ENCODE measurements around the gene PPM1J.

DNA sequence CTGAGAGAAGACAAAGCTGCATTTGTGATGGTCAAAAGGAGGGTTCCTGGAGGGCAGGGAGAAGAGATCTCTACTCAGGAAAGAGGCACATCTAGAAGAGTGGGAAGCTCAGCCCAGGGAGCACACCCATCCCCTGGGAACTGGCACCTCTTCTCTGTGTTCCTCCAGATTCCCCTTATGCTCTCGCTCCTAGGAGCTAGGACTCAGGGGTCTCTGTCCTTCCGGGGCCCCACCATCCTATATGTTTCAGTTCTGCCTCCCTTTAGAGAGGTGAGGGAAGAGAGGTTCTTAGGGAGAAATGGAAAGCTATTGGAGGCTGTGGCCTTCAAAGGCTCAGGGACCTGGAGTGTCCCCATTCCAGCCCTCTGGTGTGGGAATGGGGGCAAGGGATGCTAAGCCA is 4.6 kb upstream of the PPM1J start:
- TF ChIP-seq ZFP36 (IDR thresholded peaks at IDR 0.05; ENCODE audit: borderline replicate concordance, low read depth, low read length, partially characterized antibody), result no peak
- TF ChIP-seq, protein P1, sequence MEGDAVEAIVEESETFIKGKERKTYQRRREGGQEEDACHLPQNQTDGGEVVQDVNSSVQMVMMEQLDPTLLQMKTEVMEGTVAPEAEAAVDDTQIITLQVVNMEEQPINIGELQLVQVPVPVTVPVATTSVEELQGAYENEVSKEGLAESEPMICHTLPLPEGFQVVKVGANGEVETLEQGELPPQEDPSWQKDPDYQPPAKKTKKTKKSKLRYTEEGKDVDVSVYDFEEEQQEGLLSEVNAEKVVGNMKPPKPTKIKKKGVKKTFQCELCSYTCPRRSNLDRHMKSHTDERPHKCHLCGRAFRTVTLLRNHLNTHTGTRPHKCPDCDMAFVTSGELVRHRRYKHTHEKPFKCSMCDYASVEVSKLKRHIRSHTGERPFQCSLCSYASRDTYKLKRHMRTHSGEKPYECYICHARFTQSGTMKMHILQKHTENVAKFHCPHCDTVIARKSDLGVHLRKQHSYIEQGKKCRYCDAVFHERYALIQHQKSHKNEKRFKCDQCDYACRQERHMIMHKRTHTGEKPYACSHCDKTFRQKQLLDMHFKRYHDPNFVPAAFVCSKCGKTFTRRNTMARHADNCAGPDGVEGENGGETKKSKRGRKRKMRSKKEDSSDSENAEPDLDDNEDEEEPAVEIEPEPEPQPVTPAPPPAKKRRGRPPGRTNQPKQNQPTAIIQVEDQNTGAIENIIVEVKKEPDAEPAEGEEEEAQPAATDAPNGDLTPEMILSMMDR (CRISPR knock-in tag; IDR thresholded peaks at IDR 0.05), result no peak
- TF ChIP-seq RNF2 (conservative IDR thresholded peaks at IDR 0.05; ENCODE audit: low read depth), result no peak
- TF ChIP-seq MXD4 (CRISPR knock-in tag; IDR thresholded peaks at IDR 0.05), result no peak
- no peak for TF ChIP-seq NFE2L2 (IDR thresholded peaks at IDR 0.05; ENCODE audit: low read length)
- TF ChIP-seq, protein P2, sequence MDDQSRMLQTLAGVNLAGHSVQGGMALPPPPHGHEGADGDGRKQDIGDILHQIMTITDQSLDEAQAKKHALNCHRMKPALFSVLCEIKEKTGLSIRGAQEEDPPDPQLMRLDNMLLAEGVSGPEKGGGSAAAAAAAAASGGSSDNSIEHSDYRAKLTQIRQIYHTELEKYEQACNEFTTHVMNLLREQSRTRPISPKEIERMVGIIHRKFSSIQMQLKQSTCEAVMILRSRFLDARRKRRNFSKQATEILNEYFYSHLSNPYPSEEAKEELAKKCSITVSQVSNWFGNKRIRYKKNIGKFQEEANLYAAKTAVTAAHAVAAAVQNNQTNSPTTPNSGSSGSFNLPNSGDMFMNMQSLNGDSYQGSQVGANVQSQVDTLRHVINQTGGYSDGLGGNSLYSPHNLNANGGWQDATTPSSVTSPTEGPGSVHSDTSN (CRISPR knock-in tag; IDR thresholded peaks at IDR 0.05; ENCODE audit: borderline replicate concordance), result no peak
- TF ChIP-seq, protein P3, sequence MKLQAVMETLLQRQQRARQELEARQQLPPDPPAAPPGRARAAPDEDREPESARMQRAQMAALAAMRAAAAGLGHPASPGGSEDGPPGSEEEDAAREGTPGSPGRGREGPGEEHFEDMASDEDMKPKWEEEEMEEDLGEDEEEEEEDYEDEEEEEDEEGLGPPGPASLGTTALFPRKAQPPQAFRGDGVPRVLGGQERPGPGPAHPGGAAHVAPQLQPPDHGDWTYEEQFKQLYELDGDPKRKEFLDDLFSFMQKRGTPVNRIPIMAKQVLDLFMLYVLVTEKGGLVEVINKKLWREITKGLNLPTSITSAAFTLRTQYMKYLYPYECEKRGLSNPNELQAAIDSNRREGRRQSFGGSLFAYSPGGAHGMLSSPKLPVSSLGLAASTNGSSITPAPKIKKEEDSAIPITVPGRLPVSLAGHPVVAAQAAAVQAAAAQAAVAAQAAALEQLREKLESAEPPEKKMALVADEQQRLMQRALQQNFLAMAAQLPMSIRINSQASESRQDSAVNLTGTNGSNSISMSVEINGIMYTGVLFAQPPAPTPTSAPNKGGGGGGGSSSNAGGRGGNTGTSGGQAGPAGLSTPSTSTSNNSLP (IDR thresholded peaks at IDR 0.05; ENCODE audit: low read depth, low read length), result no peak
- TF ChIP-seq, protein P4, sequence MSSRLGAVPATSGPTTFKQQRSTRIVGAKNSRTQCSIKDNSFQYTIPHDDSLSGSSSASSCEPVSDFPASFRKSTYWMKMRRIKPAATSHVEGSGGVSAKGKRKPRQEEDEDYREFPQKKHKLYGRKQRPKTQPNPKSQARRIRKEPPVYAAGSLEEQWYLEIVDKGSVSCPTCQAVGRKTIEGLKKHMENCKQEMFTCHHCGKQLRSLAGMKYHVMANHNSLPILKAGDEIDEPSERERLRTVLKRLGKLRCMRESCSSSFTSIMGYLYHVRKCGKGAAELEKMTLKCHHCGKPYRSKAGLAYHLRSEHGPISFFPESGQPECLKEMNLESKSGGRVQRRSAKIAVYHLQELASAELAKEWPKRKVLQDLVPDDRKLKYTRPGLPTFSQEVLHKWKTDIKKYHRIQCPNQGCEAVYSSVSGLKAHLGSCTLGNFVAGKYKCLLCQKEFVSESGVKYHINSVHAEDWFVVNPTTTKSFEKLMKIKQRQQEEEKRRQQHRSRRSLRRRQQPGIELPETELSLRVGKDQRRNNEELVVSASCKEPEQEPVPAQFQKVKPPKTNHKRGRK (CRISPR knock-in tag; IDR thresholded peaks at IDR 0.05), result no peak
- TF ChIP-seq YEATS4 (CRISPR knock-in tag; IDR thresholded peaks at IDR 0.05; ENCODE audit: borderline replicate concordance), result no peak
- TF ChIP-seq GFI1 (CRISPR knock-in tag; IDR thresholded peaks at IDR 0.05; ENCODE audit: borderline replicate concordance), result no peak
- no peak for TF ChIP-seq BHLHE40 (IDR thresholded peaks at IDR 0.05; ENCODE audit: low read length)
- no peak for TF ChIP-seq ETV6 (CRISPR knock-in tag; conservative IDR thresholded peaks at IDR 0.05)
- TF ChIP-seq MXI1 (IDR thresholded peaks at IDR 0.05; ENCODE audit: borderline replicate concordance, low read depth, low read length), result no peak
- TF ChIP-seq, protein P5, sequence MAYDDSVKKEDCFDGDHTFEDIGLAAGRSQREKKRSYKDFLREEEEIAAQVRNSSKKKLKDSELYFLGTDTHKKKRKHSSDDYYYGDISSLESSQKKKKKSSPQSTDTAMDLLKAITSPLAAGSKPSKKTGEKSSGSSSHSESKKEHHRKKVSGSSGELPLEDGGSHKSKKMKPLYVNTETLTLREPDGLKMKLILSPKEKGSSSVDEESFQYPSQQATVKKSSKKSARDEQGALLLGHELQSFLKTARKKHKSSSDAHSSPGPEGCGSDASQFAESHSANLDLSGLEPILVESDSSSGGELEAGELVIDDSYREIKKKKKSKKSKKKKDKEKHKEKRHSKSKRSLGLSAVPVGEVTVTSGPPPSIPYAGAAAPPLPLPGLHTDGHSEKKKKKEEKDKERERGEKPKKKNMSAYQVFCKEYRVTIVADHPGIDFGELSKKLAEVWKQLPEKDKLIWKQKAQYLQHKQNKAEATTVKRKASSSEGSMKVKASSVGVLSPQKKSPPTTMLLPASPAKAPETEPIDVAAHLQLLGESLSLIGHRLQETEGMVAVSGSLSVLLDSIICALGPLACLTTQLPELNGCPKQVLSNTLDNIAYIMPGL (CRISPR knock-in tag; IDR thresholded peaks at IDR 0.05; ENCODE audit: borderline replicate concordance in 1 of 2, low read depth in 1 of 2), result no peak

Data from HepG2 (cell line).